NB4 (cell line): ENCODE data around the gene NDUFB11.

Source experiments
- DNase-seq: peaks from one replicate; pipeline ENCODE4 v3.0.0; 2010; ENCODE audit warnings: low read depth
- H3K4me3 ChIP-seq: one replicate; pipeline ENCODE4 v1.5.1; 2011; ENCODE audit warnings: mild to moderate bottlenecking, low read depth, low read length, moderate library complexity
- MYC ChIP-seq: IDR thresholded peaks from 2 replicates; pipeline ENCODE4 v1.6.1; 2011; ENCODE audit warnings: low read depth, low read length
- POLR2A ChIP-seq: IDR thresholded peaks from 2 replicates; pipeline ENCODE4 v1.6.1; 2011; ENCODE audit warnings: mild to moderate bottlenecking; ENCODE audit not compliant: insufficient read length; ENCODE audit errors: extremely low read depth
- TF ChIP-seq, protein P1 (sequence below): IDR thresholded peaks from one replicate; pipeline ENCODE4 v1.5.1; 2012; ENCODE audit warnings: low read depth, low read length
- TF ChIP-seq, protein P2 (sequence below): IDR thresholded peaks from 2 replicates; pipeline ENCODE4 v1.6.1; 2011; ENCODE audit warnings: low read depth, low read length

The NDUFB11 gene

GRCh38 chrX:47098338-47099094 is 46.0 kb downstream of the NDUFB11 start:
- DNase-seq, result no peak
- H3K4me3 ChIP-seq, result no peak overlapping the region
- TF ChIP-seq, protein P1, sequence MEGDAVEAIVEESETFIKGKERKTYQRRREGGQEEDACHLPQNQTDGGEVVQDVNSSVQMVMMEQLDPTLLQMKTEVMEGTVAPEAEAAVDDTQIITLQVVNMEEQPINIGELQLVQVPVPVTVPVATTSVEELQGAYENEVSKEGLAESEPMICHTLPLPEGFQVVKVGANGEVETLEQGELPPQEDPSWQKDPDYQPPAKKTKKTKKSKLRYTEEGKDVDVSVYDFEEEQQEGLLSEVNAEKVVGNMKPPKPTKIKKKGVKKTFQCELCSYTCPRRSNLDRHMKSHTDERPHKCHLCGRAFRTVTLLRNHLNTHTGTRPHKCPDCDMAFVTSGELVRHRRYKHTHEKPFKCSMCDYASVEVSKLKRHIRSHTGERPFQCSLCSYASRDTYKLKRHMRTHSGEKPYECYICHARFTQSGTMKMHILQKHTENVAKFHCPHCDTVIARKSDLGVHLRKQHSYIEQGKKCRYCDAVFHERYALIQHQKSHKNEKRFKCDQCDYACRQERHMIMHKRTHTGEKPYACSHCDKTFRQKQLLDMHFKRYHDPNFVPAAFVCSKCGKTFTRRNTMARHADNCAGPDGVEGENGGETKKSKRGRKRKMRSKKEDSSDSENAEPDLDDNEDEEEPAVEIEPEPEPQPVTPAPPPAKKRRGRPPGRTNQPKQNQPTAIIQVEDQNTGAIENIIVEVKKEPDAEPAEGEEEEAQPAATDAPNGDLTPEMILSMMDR, result no peak
- TF ChIP-seq, protein P2, sequence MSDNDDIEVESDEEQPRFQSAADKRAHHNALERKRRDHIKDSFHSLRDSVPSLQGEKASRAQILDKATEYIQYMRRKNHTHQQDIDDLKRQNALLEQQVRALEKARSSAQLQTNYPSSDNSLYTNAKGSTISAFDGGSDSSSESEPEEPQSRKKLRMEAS, result no peak
- TF ChIP-seq POLR2A (no peak), MYC (no peak)

DNA sequence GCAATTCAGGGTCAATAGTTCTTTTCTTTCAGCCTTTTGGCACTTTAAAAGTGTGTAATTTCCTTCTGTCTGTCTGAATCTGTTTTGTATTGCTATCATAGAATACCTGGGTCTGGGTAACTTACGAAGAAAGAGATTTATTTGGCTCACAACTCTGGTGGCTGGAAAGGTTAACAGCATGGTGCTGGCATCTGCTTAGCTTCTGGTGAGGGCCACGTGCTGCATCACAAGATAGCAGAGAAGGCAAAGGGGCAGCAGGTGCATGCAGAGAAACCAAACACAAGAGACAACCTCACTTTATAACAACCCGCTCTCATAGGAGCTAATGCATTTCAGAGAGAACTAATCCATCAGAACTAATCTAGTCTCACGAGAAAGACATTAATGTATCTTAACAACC is 47.5 kb downstream of the NDUFB11 start:
- TF ChIP-seq, protein P2, result no peak
- TF ChIP-seq MYC (no peak), POLR2A (no peak)
- TF ChIP-seq, protein P1, result no peak
- H3K4me3 ChIP-seq, result no peak overlapping the region
- no peak for DNase-seq

DNA sequence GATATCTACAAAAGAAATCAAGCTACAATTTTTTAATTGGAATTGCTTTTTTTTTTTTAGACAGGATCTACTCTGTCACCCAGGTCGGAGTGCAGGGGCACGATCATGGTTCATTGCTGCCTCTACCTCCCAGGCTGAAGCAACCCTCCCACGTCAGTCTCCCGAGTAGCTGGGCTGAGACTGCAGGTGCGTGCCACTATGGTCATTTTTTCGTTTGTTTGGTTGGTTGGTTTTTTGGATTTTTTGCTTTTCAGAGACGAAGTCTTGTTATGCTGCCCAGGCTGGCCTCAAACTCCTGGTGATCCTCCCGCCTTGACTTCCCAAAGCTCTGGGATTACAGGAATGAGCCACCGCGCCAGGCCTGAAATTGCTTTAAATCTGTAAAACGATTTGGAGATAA is 50.6 kb downstream of the NDUFB11 start:
- DNase-seq, result no peak
- no peak overlapping the region for H3K4me3 ChIP-seq
- TF ChIP-seq POLR2A, result no peak
- TF ChIP-seq, protein P1, result no peak
- TF ChIP-seq, protein P2, result no peak
- TF ChIP-seq MYC, result no peak

- DNase-seq, result peak; percentile 52
- TF ChIP-seq, protein P2, result no peak
- TF ChIP-seq, protein P1, result peak; percentile 15
- no peak for TF ChIP-seq MYC
- no peak for TF ChIP-seq POLR2A
- no peak overlapping the region for H3K4me3 ChIP-seq
These were observed 51.3 kb downstream of the NDUFB11 start for GRCh38 chrX:47093248-47093647.
